A549 (cell line): ENCODE results near the gene MAGI2. TPM values are rescaled to one million over a fixed set of nuclear protein-coding genes. Genes with fewer than 3 reads are reported as not detected.

Experiments used
- ATAC-seq, 2 experiments: fragments of 200-7000 bp in 1 of 2; fragments of >200 bp in 1 of 2; cut with Nextera tagmentation in 1 of 2; cut with Tn5 transposase in 1 of 2; 3 replicates each; pipeline versions ENCODE4 v1.8.0 to v1.9.1; 2018 to 2020; ENCODE audit warnings: mild to moderate bottlenecking in 1 of 2, moderate library complexity in 1 of 2
- CTCF ChIA-PET: fragments of 300-600 bp; sonication (Branson Sonifier 250); formaldehyde crosslinking; extraction: SDS; loops from one replicate; lab custom pipeline; 2021; ENCODE audit warnings: antibody characterized with exemption, inconsistent platforms; lab: Yijun Ruan, JAX
- POLR2A ChIA-PET: fragments of 350-600 bp; formaldehyde crosslinking; extraction: SDS; loops from one replicate; lab custom pipeline; 2021; ENCODE audit warnings: antibody characterized with exemption, inconsistent platforms; lab: Yijun Ruan, JAX
- DNase-seq, 2 experiments: peaks; one replicate each; pipeline versions ENCODE4 v3.0.0 to v3.0.0-alpha.2; 2011 to 2016; ENCODE audit warnings: low read depth in 1 of 2, low spot score in 1 of 2
- FAIRE-seq: peaks from 2 replicates; lab custom pipeline; 2011; peaks lifted over from hg19 to GRCh38; lab: Jason Lieb, UNC
- H3K27ac ChIP-seq, 2 experiments: fragments of >200 bp; sonication (Bioruptor Twin); formaldehyde crosslinking; 3 replicates each; pipeline ENCODE4 v1.5.1; 2016 to 2017
- H3K4me1 ChIP-seq: fragments of >200 bp; sonication (Bioruptor Twin); formaldehyde crosslinking; 3 replicates; pipeline ENCODE4 v1.6.1; 2016
- H3K4me2 ChIP-seq: fragments of >200 bp; sonication (Bioruptor Twin); formaldehyde crosslinking; 3 replicates; pipeline ENCODE4 v1.6.1; 2016
- H3K4me3 ChIP-seq: fragments of >200 bp; sonication (Bioruptor Twin); formaldehyde crosslinking; 3 replicates; pipeline ENCODE4 v1.5.1; 2016
- H3K9me3 ChIP-seq: fragments of >200 bp; sonication (Bioruptor Twin); formaldehyde crosslinking; 3 replicates; pipeline ENCODE4 v1.6.1; 2016
- CBX2 ChIP-seq: fragments of 200-600 bp; sonication (generic); IDR thresholded peaks from 2 replicates; pipeline ENCODE4 v1.6.1; 2016; ENCODE audit warnings: low read depth, mild to moderate bottlenecking, borderline replicate concordance
- EHMT2 ChIP-seq: fragments of 200-600 bp; sonication (generic); IDR thresholded peaks from 2 replicates; pipeline ENCODE4 v1.6.1; 2016; ENCODE audit warnings: antibody characterized with exemption, low read depth, mild to moderate bottlenecking, moderate library complexity
- ESRRA ChIP-seq: fragments of 150-350 bp; IDR thresholded peaks from 2 replicates; pipeline ENCODE4 v1.6.1; 2014; ENCODE audit warnings: mild to moderate bottlenecking, low read length, borderline replicate concordance
- FOSB ChIP-seq: fragments of 250-450 bp; sonication (Bioruptor Pico); IDR thresholded peaks from 2 replicates; pipeline ENCODE4 v1.5.0; 2020; ENCODE audit warnings: mild to moderate bottlenecking, moderate library complexity
- FOSL2 ChIP-seq, 2 experiments: fragments of 450-650 bp in 1 of 2; fragments of >200 bp in 1 of 2; sonication (Bioruptor Twin) in 1 of 2; formaldehyde crosslinking; IDR thresholded peaks; 2 replicates each; pipeline versions ENCODE4 v1.5.0 to v1.6.1; 2016 to 2020; ENCODE audit warnings: mild to moderate bottlenecking in 1 of 2, moderate library complexity in 1 of 2
- FOXS1 ChIP-seq: fragments of 250-450 bp; sonication (Bioruptor Pico); IDR thresholded peaks from 2 replicates; pipeline ENCODE4 v1.5.0; 2020; ENCODE audit warnings: mild to moderate bottlenecking, moderate library complexity
- HOXA7 ChIP-seq: fragments of 250-450 bp; sonication (Bioruptor Pico); IDR thresholded peaks from 2 replicates; pipeline ENCODE4 v1.5.0; 2020; ENCODE audit warnings: mild to moderate bottlenecking, moderate library complexity
- HOXB13 ChIP-seq: fragments of 250-450 bp; sonication (Bioruptor Pico); IDR thresholded peaks from 2 replicates; pipeline ENCODE4 v1.5.0; 2020; ENCODE audit warnings: low read depth, mild to moderate bottlenecking, moderate library complexity
- HOXB5 ChIP-seq: fragments of 250-450 bp; sonication (Bioruptor Pico); IDR thresholded peaks from 2 replicates; pipeline ENCODE4 v1.5.0; 2020; ENCODE audit warnings: mild to moderate bottlenecking, moderate library complexity
- JUN ChIP-seq, 2 experiments: fragments of >200 bp; sonication (Bioruptor Twin); formaldehyde crosslinking; IDR thresholded peaks; 2 replicates in 1 of 2; 3 replicates in 1 of 2; pipeline ENCODE4 v1.6.1; 2016 to 2017
- KDM5A ChIP-seq: fragments of 200-600 bp; sonication (generic); IDR thresholded peaks from 2 replicates; pipeline ENCODE4 v1.6.1; 2016; ENCODE audit warnings: antibody characterized with exemption, mild to moderate bottlenecking
- MAFK ChIP-seq: fragments of 450-650 bp; IDR thresholded peaks from 2 replicates; pipeline ENCODE4 v1.6.1; 2014; ENCODE audit not compliant: partially characterized antibody
- PHF8 ChIP-seq: fragments of 200-600 bp; sonication (generic); IDR thresholded peaks from 2 replicates; pipeline ENCODE4 v1.6.1; 2016; ENCODE audit warnings: low read depth, mild to moderate bottlenecking, antibody characterized with exemption, moderate library complexity, borderline replicate concordance
- POLR2AphosphoS2 ChIP-seq: conservative IDR thresholded peaks from 2 replicates; pipeline ENCODE4 v1.6.1; 2012; ENCODE audit warnings: low read length, improper control_type of control experiment, inconsistent platforms
- RAD21 ChIP-seq, 2 experiments: fragments of >200 bp in 1 of 2; sonication (Bioruptor Twin) in 1 of 2; formaldehyde crosslinking in 1 of 2; IDR thresholded peaks in 1 of 2; conservative IDR thresholded peaks in 1 of 2; 2 replicates in 1 of 2; 3 replicates in 1 of 2; pipeline ENCODE4 v1.6.1; 2012 to 2018; ENCODE audit warnings: inconsistent platforms in 1 of 2
- RCOR1 ChIP-seq: fragments of 150-350 bp; IDR thresholded peaks from 2 replicates; pipeline ENCODE4 v1.6.1; 2014; ENCODE audit warnings: antibody characterized with exemption, low read length, low read depth
- SMC3 ChIP-seq: fragments of >200 bp; sonication (Bioruptor Twin); formaldehyde crosslinking; IDR thresholded peaks from 3 replicates; pipeline ENCODE4 v1.6.1; 2018; ENCODE audit warnings: inconsistent platforms
- SREBF2 ChIP-seq: fragments of 450-650 bp; IDR thresholded peaks from 2 replicates; pipeline ENCODE4 v1.6.1; 2014; ENCODE audit warnings: mild to moderate bottlenecking, moderate library complexity
- TFCP2L1 ChIP-seq: fragments of 250-450 bp; sonication (Bioruptor Pico); IDR thresholded peaks from 2 replicates; pipeline ENCODE4 v1.5.0; 2021; ENCODE audit warnings: mild to moderate bottlenecking
- TP53 ChIP-seq: fragments of 250-450 bp; sonication (Bioruptor Pico); IDR thresholded peaks from 2 replicates; pipeline ENCODE4 v1.5.0; 2021; ENCODE audit warnings: mild to moderate bottlenecking, moderate library complexity
- ZC3H11A ChIP-seq: fragments of 450-650 bp; IDR thresholded peaks from 2 replicates; pipeline ENCODE4 v1.6.1; 2014; ENCODE audit warnings: antibody characterized with exemption, mild to moderate bottlenecking
- WGBS: methylation state at CpG from one replicate; pipeline ENCODE4 v1.1.6; 2017; ENCODE audit errors: missing lambda C conversion rate; 5-methylcytosine and 5-hydroxymethylcytosine counted together
- polyA plus RNA-seq, 4 experiments: library from polyadenylated mRNA; depleted of rRNA in 3 of 4; stranded (reverse); fragments of >200 nt; fragmentation: RNase III in 1 of 4; extraction: RNeasy Plus Mini Kit Qiagen cat#74134 plus additional on column Dnase treatment in 1 of 4; gene quantifications; 2 replicates in 3 of 4; 3 replicates in 1 of 4; pipeline ENCODE4 v1.2.3, GENCODE V29; 2011 to 2017
- TF ChIP-seq, protein P1 (sequence below): fragments of >200 bp; sonication (Bioruptor Twin); formaldehyde crosslinking; IDR thresholded peaks from 2 replicates; pipeline ENCODE4 v1.6.1; 2016
- TF ChIP-seq, protein P2 (sequence below): fragments of >200 bp; sonication (Bioruptor Twin); formaldehyde crosslinking; IDR thresholded peaks from 3 replicates; pipeline ENCODE4 v1.6.1; 2016
- TF ChIP-seq, protein P3 (sequence below): IDR thresholded peaks from 2 replicates; pipeline ENCODE4 v1.6.1; 2012
- TF ChIP-seq, protein P4 (sequence below): fragments of 250-450 bp; sonication (Bioruptor Pico); IDR thresholded peaks from 2 replicates; pipeline ENCODE4 v1.5.0; 2021; ENCODE audit warnings: mild to moderate bottlenecking, moderate library complexity, borderline replicate concordance
- TF ChIP-seq, protein P5 (sequence below): fragments of 450-650 bp; IDR thresholded peaks from 2 replicates; pipeline ENCODE4 v1.6.1; 2014; ENCODE audit warnings: antibody characterized with exemption
- TF ChIP-seq, protein P6 (sequence below): fragments of >200 bp; sonication (Bioruptor Twin); formaldehyde crosslinking; IDR thresholded peaks from 3 replicates; pipeline ENCODE4 v1.5.1; 2016

MAGI2 gene
- polyA plus RNA-seq, 2 of the 4 experiments (the other 2 are of a cell fraction): 0.48 to 0.81 TPM

DNA sequence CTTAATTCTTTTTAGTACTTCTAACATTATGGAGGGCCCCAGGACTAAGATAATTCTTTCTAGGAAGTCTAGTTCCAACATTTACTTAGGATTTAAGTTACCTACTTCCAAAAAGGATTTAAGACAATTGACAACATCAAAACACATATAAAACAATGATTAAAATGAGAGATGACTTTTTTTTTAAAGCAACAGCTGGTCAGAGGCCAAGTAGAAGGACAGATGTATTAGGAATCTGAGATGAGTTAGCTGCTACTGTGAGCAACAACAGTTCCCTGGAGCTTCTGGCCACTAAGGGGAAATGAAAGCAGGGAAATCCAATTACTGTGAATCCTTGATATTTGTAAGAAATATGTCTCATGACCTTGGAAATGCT, 1432.6 kb downstream of the MAGI2 start:
- TF ChIP-seq KDM5A: no peak
- no peak for TF ChIP-seq FOSB (CRISPR knock-in tag)
- TF ChIP-seq EHMT2: no peak
- TF ChIP-seq ESRRA: no peak
- TF ChIP-seq POLR2AphosphoS2: no peak
- TF ChIP-seq TP53 (CRISPR knock-in tag): no peak
- TF ChIP-seq PHF8: no peak
- TF ChIP-seq FOXS1 (CRISPR knock-in tag): no peak
- TF ChIP-seq HOXB13 (CRISPR knock-in tag): no peak
- TF ChIP-seq ZC3H11A: no peak
- TF ChIP-seq, protein P1, sequence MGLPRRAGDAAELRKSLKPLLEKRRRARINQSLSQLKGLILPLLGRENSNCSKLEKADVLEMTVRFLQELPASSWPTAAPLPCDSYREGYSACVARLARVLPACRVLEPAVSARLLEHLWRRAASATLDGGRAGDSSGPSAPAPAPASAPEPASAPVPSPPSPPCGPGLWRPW: no peak
- no peak for TF ChIP-seq RCOR1
- TF ChIP-seq, protein P2, sequence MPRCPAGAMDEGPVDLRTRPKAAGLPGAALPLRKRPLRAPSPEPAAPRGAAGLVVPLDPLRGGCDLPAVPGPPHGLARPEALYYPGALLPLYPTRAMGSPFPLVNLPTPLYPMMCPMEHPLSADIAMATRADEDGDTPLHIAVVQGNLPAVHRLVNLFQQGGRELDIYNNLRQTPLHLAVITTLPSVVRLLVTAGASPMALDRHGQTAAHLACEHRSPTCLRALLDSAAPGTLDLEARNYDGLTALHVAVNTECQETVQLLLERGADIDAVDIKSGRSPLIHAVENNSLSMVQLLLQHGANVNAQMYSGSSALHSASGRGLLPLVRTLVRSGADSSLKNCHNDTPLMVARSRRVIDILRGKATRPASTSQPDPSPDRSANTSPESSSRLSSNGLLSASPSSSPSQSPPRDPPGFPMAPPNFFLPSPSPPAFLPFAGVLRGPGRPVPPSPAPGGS: no peak
- TF ChIP-seq, protein P3, sequence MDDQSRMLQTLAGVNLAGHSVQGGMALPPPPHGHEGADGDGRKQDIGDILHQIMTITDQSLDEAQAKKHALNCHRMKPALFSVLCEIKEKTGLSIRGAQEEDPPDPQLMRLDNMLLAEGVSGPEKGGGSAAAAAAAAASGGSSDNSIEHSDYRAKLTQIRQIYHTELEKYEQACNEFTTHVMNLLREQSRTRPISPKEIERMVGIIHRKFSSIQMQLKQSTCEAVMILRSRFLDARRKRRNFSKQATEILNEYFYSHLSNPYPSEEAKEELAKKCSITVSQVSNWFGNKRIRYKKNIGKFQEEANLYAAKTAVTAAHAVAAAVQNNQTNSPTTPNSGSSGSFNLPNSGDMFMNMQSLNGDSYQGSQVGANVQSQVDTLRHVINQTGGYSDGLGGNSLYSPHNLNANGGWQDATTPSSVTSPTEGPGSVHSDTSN: no peak
- TF ChIP-seq, protein P4, sequence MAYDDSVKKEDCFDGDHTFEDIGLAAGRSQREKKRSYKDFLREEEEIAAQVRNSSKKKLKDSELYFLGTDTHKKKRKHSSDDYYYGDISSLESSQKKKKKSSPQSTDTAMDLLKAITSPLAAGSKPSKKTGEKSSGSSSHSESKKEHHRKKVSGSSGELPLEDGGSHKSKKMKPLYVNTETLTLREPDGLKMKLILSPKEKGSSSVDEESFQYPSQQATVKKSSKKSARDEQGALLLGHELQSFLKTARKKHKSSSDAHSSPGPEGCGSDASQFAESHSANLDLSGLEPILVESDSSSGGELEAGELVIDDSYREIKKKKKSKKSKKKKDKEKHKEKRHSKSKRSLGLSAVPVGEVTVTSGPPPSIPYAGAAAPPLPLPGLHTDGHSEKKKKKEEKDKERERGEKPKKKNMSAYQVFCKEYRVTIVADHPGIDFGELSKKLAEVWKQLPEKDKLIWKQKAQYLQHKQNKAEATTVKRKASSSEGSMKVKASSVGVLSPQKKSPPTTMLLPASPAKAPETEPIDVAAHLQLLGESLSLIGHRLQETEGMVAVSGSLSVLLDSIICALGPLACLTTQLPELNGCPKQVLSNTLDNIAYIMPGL (CRISPR knock-in tag): no peak
- TF ChIP-seq SMC3: no peak
- TF ChIP-seq MAFK: no peak
- no peak for TF ChIP-seq SREBF2
- ChIA-PET CTCF (interaction anchor here (0.6 to 5.8 kb wide), 21 partner anchors 10 to 1429 kb away, joined by 3 to 39 read pairs (median 4); no protein-coding TSS in a partner anchor), POLR2A (interaction anchor here (0.6 kb wide), 2 partner anchors 168 to 1156 kb away, joined by 3 read pairs; no protein-coding TSS in a partner anchor)
- Histone ChIP-seq H3K4me2 (no peak overlapping the region), H3K4me3 (no peak overlapping the region), H3K9me3 (no peaks in the 10 kb centered on the region), H3K27ac (no peak overlapping the region), H3K4me1 (peaks cover 6% of the 10 kb centered on the region; the same call in 2 of the 3 replicates)
- no peak for DNase-seq
- FAIRE-seq: no peak
- ATAC-seq: no peak

DNA sequence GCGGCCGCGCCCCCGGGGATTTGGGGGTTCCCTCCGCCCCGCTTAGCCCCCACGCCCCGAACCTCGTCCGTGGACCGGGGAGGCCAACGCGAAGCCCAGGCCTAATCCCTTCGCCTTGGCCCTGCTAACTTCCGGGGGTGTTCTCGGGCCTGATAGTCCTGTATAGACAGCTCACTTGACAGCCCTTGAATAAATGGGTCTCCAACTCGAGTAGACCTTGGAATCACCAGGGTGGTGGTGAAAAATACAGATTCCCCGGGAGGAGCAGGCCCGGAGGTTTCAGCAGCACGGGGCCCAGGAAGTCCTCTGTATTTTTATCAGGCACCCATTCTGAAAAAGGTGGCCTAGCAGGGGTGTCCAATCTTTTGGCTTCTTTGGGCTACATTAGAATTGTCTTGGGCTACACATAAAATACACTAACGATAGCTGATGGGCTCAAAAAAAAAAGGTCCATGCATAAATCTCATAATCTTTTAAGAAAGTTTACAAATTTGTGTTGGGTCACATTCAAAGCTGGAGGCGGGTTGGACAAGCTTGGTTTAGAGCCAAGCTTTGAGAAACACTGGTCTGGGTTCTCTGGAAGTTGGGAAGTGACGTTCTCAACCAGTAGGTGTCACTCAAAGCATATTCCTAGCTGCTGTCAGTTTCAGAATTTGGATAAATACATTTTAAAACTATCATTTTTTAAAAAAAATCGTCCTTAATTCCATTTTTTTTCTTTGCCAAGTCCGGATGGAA, 1433.2 kb downstream of the MAGI2 start:
- Histone ChIP-seq H3K4me2 (peak overlapping the region; percentile 74), H3K4me3 (peak overlapping the region; percentile 59), H3K4me1 (peaks cover 6% of the 10 kb centered on the region; the same call in 2 of the 3 replicates), H3K9me3 (no peaks in the 10 kb centered on the region), H3K27ac (peak overlapping the region; percentile 76 to 94)
- peak; percentile 79 to 80 for DNase-seq
- peak; percentile 65 to 85 for ATAC-seq
- POLR2A ChIA-PET: interaction anchor here (0.6 kb wide), 3 partner anchors 169 to 1156 kb away, joined by 3 to 7 read pairs (median 3); no protein-coding TSS in a partner anchor
- FAIRE-seq: no peak
- CTCF ChIA-PET: interaction anchor here (0.6 to 5.8 kb wide), 23 partner anchors 9 to 1430 kb away, joined by 3 to 39 read pairs (median 4); no protein-coding TSS in a partner anchor
- WGBS: 2% methylated on average over 11 of the region's 25 CpGs
- TF ChIP-seq, protein P1: no peak
- TF ChIP-seq RAD21 (conservative IDR thresholded peaks at IDR 0.05 in 1 of 2, IDR thresholded peaks at IDR 0.05 in 1 of 2) (peak; percentile 80 to 86), HOXB5 (no peak), TFCP2L1 (CRISPR knock-in tag) (no peak), CBX2 (no peak), FOXS1 (CRISPR knock-in tag) (no peak), HOXA7 (CRISPR knock-in tag) (no peak), TP53 (CRISPR knock-in tag) (no peak), JUN (IDR thresholded peaks at IDR 0.05) (no peak), FOSL2 (IDR thresholded peaks at IDR 0.05) (no peak), FOSL2 (CRISPR knock-in tag; IDR thresholded peaks at IDR 0.05) (no peak)
- TF ChIP-seq, protein P3: no peak
- TF ChIP-seq, protein P5, sequence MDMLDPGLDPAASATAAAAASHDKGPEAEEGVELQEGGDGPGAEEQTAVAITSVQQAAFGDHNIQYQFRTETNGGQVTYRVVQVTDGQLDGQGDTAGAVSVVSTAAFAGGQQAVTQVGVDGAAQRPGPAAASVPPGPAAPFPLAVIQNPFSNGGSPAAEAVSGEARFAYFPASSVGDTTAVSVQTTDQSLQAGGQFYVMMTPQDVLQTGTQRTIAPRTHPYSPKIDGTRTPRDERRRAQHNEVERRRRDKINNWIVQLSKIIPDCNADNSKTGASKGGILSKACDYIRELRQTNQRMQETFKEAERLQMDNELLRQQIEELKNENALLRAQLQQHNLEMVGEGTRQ: no peak
- TF ChIP-seq, protein P6, sequence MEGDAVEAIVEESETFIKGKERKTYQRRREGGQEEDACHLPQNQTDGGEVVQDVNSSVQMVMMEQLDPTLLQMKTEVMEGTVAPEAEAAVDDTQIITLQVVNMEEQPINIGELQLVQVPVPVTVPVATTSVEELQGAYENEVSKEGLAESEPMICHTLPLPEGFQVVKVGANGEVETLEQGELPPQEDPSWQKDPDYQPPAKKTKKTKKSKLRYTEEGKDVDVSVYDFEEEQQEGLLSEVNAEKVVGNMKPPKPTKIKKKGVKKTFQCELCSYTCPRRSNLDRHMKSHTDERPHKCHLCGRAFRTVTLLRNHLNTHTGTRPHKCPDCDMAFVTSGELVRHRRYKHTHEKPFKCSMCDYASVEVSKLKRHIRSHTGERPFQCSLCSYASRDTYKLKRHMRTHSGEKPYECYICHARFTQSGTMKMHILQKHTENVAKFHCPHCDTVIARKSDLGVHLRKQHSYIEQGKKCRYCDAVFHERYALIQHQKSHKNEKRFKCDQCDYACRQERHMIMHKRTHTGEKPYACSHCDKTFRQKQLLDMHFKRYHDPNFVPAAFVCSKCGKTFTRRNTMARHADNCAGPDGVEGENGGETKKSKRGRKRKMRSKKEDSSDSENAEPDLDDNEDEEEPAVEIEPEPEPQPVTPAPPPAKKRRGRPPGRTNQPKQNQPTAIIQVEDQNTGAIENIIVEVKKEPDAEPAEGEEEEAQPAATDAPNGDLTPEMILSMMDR: peak; percentile 90
